Middle frontal gyrus (tissue), 1 donor: ENCODE results near the gene ZBTB7C.
A peak's percentile ranks its signal among the peaks of the same experiment; 100 is the strongest.

ENCODE experiments used
- DNase-seq: peaks from one replicate; pipeline ENCODE4 v3.0.0-alpha.2; 2015; ENCODE audit warnings: low spot score; ENCODE audit errors: extremely low spot score

The ZBTB7C gene

GRCh38 chr18:48263914-48264902 lies 145.0 kb downstream of the ZBTB7C start:
- no peak for DNase-seq

GRCh38 chr18:48263192-48263853 lies 145.9 kb downstream of the ZBTB7C start:
- DNase-seq, result no peak

GRCh38 chr18:48260237-48260636 lies 148.9 kb downstream of the ZBTB7C start:
- no peak for DNase-seq

- no peak for DNase-seq
These were observed 152.3 kb downstream of the ZBTB7C start for GRCh38 chr18:48256848-48257247.

- DNase-seq, result no peak
These were observed 155.0 kb downstream of the ZBTB7C start for GRCh38 chr18:48254077-48254602.

GRCh38 chr18:48252525-48252924 lies 156.7 kb downstream of the ZBTB7C start:
- DNase-seq, result no peak

GRCh38 chr18:48250918-48251317 lies 158.3 kb downstream of the ZBTB7C start:
- DNase-seq, result no peak

- no peak for DNase-seq
These were observed 158.7 kb downstream of the ZBTB7C start for GRCh38 chr18:48250362-48250907.

GRCh38 chr18:48249854-48250253 lies 159.3 kb downstream of the ZBTB7C start:
- DNase-seq, result no peak

GRCh38 chr18:48244530-48244929 lies 164.7 kb downstream of the ZBTB7C start:
- DNase-seq, result no peak

GRCh38 chr18:48238636-48239035 lies 170.5 kb downstream of the ZBTB7C start:
- no peak for DNase-seq

- DNase-seq, result no peak
These were observed 171.0 kb downstream of the ZBTB7C start for GRCh38 chr18:48238206-48238605.

GRCh38 chr18:48236822-48237221 lies 172.4 kb downstream of the ZBTB7C start:
- DNase-seq, result no peak

GRCh38 chr18:48230467-48231113 lies 178.6 kb downstream of the ZBTB7C start:
- no peak for DNase-seq

- no peak for DNase-seq
These were observed 179.6 kb downstream of the ZBTB7C start for GRCh38 chr18:48229552-48229981.

- DNase-seq, result no peak
These were observed 180.3 kb downstream of the ZBTB7C start for GRCh38 chr18:48228841-48229240.

GRCh38 chr18:48228301-48228715 lies 180.9 kb downstream of the ZBTB7C start:
- no peak for DNase-seq

- no peak for DNase-seq
These were observed 182.0 kb downstream of the ZBTB7C start for GRCh38 chr18:48227206-48227605.

- DNase-seq, result no peak
These were observed 182.8 kb downstream of the ZBTB7C start for GRCh38 chr18:48226401-48226800.

- peak; percentile 31 for DNase-seq
These were observed 187.1 kb downstream of the ZBTB7C start for GRCh38 chr18:48222118-48222517.

- DNase-seq, result no peak
These were observed 189.2 kb downstream of the ZBTB7C start for GRCh38 chr18:48219810-48220499.
